Measurements from ENCODE around the gene DDX42.

- no peak for TF ChIP-seq EZH2 (optimal IDR thresholded peaks at IDR 0.05; ENCODE audit: low read depth, low read length)
- no peak for TF ChIP-seq CTCF (IDR thresholded peaks at IDR 0.05; ENCODE audit: low read length)
These were observed 79.3 kb downstream of the DDX42 start for GRCh38 chr17:63853260-63853659.

Data from MM.1S (cell line).